Sigmoid colon (tissue), 4 donors: ENCODE results near the gene KSR1.
"Not testable (repeated sequence)": the region's sequence is repeated elsewhere in the genome, so short reads cannot be mapped to it uniquely, and the experiment has no call there.

Experiments
- CTCF ChIP-seq, 4 experiments: fragments of 450-650 bp in 3 of 4; fragments of 200-600 bp in 1 of 4; IDR thresholded peaks; one replicate each; pipeline ENCODE4 v1.5.1; 2016 to 2019; ENCODE audit warnings: antibody characterized with exemption in 4 of 4, mild to moderate bottlenecking in 3 of 4, moderate library complexity in 2 of 4
- POLR2A ChIP-seq, 2 donors: fragments of 450-650 bp; IDR thresholded peaks; one replicate each; pipeline ENCODE4 v1.6.1; 2016; ENCODE audit warnings: antibody characterized with exemption in 2 of 2, mild to moderate bottlenecking in 2 of 2, moderate library complexity in 2 of 2
- POLR2AphosphoS5 ChIP-seq, 4 donors: sonication (generic); formaldehyde crosslinking; IDR thresholded peaks; one replicate each; pipeline ENCODE4 v1.6.1; 2017; ENCODE audit warnings: antibody characterized with exemption in 4 of 4

GRCh38 chr17:27501338-27501737 lies 45.1 kb downstream of the KSR1 start:
- TF ChIP-seq CTCF, POLR2A, POLR2AphosphoS5 (IDR thresholded peaks at IDR 0.05): not testable (repeated sequence)
